SK-N-SH treated with all-trans-retinoic acid at 6 μM for 48 hours (cell line): ENCODE data around the gene HS6ST3.

ENCODE experiments used
- ARNTL ChIP-seq: fragments of 450-650 bp; formaldehyde crosslinking; IDR thresholded peaks from 2 replicates; pipeline ENCODE4 v1.5.0; 2020; ENCODE audit warnings: low read depth, mild to moderate bottlenecking, moderate library complexity, borderline replicate concordance
- BACH2 ChIP-seq: fragments of 250-450 bp; sonication (Bioruptor Pico); IDR thresholded peaks from 2 replicates; pipeline ENCODE4 v1.9.0; 2021; ENCODE audit warnings: mild to moderate bottlenecking, borderline replicate concordance
- CSDC2 ChIP-seq: fragments of 250-450 bp; sonication (Bioruptor Pico); IDR thresholded peaks from 2 replicates; pipeline ENCODE4 v1.5.0; 2020; ENCODE audit warnings: mild to moderate bottlenecking, moderate library complexity
- ESRRG ChIP-seq: fragments of 250-450 bp; sonication (Bioruptor Pico); IDR thresholded peaks from 2 replicates; pipeline ENCODE4 v1.6.1; 2021; ENCODE audit warnings: mild to moderate bottlenecking
- POU6F1 ChIP-seq: fragments of 250-450 bp; sonication (Bioruptor Pico); IDR thresholded peaks from 2 replicates; pipeline ENCODE4 v1.8.0; 2021; ENCODE audit warnings: low read depth, mild to moderate bottlenecking, moderate library complexity, borderline replicate concordance
- PPARA ChIP-seq: fragments of 250-450 bp; sonication (Bioruptor Pico); IDR thresholded peaks from 2 replicates; pipeline ENCODE4 v1.5.0; 2020; ENCODE audit warnings: mild to moderate bottlenecking, borderline replicate concordance
- RARB ChIP-seq: fragments of 250-450 bp; sonication (Bioruptor Pico); IDR thresholded peaks from 2 replicates; pipeline ENCODE4 v1.8.0; 2021; ENCODE audit warnings: mild to moderate bottlenecking, moderate library complexity
- TF ChIP-seq, protein P1 (sequence below): fragments of 250-450 bp; sonication (Bioruptor Pico); IDR thresholded peaks from 2 replicates; pipeline ENCODE4 v1.8.0; 2020; ENCODE audit warnings: mild to moderate bottlenecking, moderate library complexity, borderline replicate concordance

GRCh38 chr13:96573563-96573962, 483.7 kb downstream of the HS6ST3 start:
- TF ChIP-seq CSDC2 (CRISPR knock-in tag), result no peak
- no peak for TF ChIP-seq POU6F1 (CRISPR knock-in tag)
- no peak for TF ChIP-seq BACH2 (CRISPR knock-in tag)
- no peak for TF ChIP-seq ESRRG (CRISPR knock-in tag)
- no peak for TF ChIP-seq RARB
- no peak for TF ChIP-seq PPARA (CRISPR knock-in tag)
- TF ChIP-seq, protein P1, sequence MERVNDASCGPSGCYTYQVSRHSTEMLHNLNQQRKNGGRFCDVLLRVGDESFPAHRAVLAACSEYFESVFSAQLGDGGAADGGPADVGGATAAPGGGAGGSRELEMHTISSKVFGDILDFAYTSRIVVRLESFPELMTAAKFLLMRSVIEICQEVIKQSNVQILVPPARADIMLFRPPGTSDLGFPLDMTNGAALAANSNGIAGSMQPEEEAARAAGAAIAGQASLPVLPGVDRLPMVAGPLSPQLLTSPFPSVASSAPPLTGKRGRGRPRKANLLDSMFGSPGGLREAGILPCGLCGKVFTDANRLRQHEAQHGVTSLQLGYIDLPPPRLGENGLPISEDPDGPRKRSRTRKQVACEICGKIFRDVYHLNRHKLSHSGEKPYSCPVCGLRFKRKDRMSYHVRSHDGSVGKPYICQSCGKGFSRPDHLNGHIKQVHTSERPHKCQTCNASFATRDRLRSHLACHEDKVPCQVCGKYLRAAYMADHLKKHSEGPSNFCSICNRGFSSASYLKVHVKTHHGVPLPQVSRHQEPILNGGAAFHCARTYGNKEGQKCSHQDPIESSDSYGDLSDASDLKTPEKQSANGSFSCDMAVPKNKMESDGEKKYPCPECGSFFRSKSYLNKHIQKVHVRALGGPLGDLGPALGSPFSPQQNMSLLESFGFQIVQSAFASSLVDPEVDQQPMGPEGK (CRISPR knock-in tag), result no peak
- no peak for TF ChIP-seq ARNTL (CRISPR knock-in tag)
